NCI-H146 treated with DMSO at 0.1 percent for 48 hours (cell line): ENCODE results near the gene GIGYF2.

ENCODE experiments used
- DNase-seq: peaks from one replicate; lab custom pipeline; 2025; ENCODE audit not compliant: unreplicated experiment; lab: John Stamatoyannopoulos, UW

The GIGYF2 gene

GRCh38 chr2:232878855-232879617 is 181.9 kb downstream of the GIGYF2 start:
- DNase-seq, result no peak

GRCh38 chr2:232879618-232880494 is 182.7 kb downstream of the GIGYF2 start:
- DNase-seq, result no peak

DNA sequence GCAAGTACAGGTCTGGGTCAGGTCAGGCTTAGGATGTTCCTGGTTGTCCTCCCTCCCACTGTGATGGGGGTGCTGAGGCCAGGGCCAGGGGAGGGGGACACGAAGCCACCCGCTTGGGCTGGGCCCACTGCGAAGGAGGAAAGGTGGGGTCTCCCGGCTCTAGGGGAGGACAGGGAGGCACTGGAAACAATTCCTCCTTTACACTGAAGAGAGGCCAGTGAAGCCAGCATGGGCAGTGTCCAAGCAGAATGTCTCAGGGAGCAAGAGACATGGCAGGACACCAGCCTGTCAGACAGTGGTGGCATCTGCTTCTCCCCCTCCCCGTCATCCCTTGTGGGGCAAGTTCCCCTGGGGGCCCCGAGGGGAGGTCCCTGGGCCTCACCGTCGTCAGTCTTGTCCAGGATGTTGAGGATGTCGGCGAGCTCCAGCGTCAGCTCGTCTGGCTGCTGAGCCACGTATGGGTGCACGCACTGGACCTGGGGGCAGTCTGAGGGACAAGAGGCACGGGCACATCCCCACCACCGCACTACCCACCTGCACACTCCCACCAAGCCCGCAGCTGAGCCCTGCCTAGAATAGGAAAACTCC is 183.7 kb downstream of the GIGYF2 start:
- no peak for DNase-seq

DNA sequence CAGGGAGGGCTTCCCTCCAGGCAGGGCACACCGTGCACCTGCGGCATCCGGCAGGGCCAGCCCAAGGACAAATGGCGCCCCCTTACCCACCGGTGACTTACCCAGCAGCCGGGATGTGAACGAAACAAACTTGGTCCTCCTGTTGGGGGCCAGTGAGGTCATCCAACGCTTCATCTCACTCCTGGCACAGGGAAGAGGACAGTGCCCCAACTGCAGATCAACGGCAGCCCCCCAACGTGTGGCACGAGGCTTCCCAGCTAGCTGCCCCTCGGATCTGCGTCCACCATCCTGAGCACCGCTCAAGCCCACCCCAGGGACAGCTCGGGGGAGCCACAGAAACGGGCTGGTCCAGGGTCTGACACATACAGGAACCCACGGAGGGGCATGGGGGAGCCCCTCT is 185.0 kb downstream of the GIGYF2 start:
- no peak for DNase-seq

- no peak for DNase-seq
Observed at GRCh38 chr2:232882505-232883115, 185.5 kb downstream of the GIGYF2 start.

DNA sequence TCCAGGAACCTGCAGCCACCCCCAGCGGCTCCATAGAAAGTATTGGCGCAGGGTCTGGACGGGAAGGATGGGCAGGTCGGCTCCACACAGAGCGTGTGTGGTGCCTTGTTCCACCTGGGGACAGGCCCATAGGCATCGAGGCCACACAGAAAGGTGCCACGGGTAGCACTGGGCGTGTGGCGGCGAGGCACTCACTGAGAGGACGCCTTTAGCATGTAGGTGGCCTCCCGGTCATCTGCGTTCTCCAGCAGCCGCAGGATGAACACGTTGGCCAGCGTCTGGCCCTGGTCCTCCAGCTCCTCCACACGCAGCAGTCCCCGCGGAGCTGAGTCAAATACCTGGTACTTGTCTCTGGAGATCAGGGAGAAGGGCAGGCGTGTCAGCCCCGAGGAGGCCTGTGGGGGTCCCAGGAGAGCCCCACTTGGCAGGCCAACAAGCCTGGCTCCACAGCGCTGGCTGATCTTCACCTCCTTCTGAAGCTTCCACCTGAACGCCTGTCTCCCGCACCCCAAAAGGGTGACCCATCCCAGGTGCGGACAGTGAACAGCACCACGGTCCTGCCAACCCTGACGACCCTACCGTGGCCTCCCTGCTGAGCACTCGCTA is 186.1 kb downstream of the GIGYF2 start:
- DNase-seq, result no peak

- no peak for DNase-seq
Observed at GRCh38 chr2:232884001-232884421, 186.9 kb downstream of the GIGYF2 start.

- no peak for DNase-seq
Observed at GRCh38 chr2:232884549-232885263, 187.6 kb downstream of the GIGYF2 start.

- DNase-seq, result no peak
Observed at GRCh38 chr2:232885264-232885961, 188.3 kb downstream of the GIGYF2 start.

DNA sequence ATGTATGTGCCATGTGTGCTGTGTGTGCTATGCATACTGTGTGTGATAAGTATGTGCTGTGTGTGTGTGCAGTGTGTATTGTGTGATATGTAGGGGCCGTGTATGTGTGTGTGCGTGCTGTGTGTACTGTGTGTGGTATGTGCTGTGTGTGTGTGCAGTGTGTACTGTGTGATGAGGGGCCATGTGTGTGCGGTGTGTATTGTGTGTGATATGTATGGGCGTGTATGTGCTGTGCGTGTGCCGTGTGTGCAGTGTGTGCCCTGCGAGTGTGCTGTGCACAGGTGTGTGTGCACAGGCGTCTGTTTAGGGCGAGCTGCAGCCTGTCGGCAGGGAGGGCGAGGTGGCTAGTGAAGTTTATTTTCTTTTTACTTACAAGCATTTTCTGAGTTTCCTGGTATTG is 189.0 kb downstream of the GIGYF2 start:
- no peak for DNase-seq

- no peak for DNase-seq
Observed at GRCh38 chr2:232886632-232887031, 189.5 kb downstream of the GIGYF2 start.

DNA sequence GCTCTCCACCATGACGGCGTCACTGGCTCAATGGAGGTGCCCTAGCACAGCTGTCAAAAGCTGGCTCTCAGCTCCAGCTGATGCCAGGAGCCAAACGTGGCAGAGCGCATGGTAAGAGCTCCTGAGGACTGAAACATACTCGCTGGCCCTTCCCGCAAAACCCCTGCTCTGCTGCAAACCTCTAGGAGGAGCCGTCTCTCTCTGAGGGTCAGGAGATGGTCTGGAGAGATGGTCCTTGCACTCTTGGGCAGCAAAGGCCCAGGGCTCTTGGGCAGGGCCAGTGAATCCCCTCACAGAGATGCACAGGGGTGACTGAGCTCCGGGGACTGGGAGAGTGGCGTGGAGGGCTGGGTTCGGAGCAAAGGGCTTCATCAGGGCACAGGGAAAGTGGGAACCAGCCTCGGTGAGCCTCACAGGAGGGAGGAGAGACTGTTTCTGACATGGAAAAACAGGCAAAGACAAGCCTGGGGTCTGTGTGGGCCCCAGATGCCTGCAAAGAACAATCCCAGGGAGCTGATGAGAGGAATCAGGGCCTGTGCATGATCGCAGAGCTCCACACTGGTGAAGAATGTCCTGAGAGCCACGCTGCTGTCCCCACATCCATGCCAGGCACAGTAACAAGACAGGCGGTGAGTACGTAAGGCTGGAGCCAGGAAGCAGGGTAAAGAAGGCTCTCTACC is 190.2 kb downstream of the GIGYF2 start:
- DNase-seq, result no peak

GRCh38 chr2:232888099-232888836 is 191.1 kb downstream of the GIGYF2 start:
- DNase-seq, result no peak

GRCh38 chr2:232888839-232889529 is 191.9 kb downstream of the GIGYF2 start:
- DNase-seq, result no peak

DNA sequence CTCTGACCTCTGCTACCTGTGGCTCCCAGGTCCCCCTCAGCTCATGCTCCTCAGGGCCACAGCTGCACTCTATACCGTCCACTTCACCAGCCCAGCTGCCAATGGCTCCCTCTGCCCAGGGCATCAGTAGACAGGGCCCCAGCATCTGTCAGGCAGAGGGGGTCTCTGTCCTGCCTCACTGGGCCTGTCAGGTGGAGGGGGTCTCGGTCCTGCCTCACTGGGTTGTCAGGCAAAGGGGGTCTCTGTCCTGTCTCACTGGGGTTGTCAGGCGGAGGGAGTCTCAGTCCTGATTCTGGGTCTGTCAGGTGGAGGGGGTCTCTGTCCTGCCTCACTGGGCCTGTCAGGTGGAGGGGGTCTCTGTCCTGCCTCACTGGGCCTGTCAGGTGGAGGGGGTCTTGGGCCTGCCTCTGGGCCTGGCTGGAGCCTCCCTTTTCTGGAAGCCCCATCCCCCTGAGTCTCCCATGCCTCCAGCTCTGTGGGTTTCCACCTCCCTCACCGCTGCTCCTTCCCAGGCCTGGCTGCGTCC is 192.8 kb downstream of the GIGYF2 start:
- no peak for DNase-seq

DNA sequence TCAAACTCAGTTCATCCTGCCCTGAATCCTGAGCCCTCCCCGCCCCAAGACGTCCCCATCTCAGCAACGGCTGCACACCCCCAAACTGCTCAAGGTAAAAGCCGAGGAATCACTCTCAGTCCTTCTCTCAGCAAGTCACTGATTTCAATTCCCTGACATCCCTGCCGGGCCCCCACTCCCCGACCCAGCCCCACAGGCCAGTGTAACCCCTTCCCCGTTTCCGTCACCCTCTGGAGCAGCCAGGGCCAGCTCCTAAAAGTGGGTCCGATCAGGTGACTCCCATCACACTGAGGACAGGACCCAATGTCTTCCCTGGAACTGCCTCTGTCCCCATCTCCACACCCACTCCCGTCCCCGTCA is 193.4 kb downstream of the GIGYF2 start:
- DNase-seq, result no peak

GRCh38 chr2:232890896-232891601 is 193.9 kb downstream of the GIGYF2 start:
- DNase-seq, result peak; percentile 27
